Tibial artery (tissue), 4 donors: ENCODE results near the gene SORCS3.
A peak's percentile ranks its signal among the peaks of the same experiment; 100 is the strongest.

ENCODE experiments used
- DNase-seq, 2 donors: peaks; one replicate each; pipeline ENCODE4 v3.0.0-alpha.2; 2019
- H3K27ac ChIP-seq, 2 donors: fragments of 200-600 bp; sonication (generic) in 1 of 2; 1 replicate in 1 of 2; 2 replicates in 1 of 2; pipeline ENCODE4 v1.5.1; 2018 to 2019; ENCODE audit warnings: mild to moderate bottlenecking in 1 of 2
- H3K27me3 ChIP-seq, 2 donors: fragments of 200-600 bp; sonication (generic) in 1 of 2; one replicate each; pipeline versions ENCODE4 v1.5.1 to v1.6.0; 2016 to 2019
- H3K36me3 ChIP-seq, 3 donors: fragments of 200-600 bp; sonication (generic) in 2 of 3; one replicate each; pipeline ENCODE4 v1.5.1; 2016 to 2019; ENCODE audit warnings: mild to moderate bottlenecking in 2 of 3
- H3K4me1 ChIP-seq, 4 donors: fragments of 200-600 bp; sonication (generic) in 2 of 4; 1 replicate in 3 of 4; 2 replicates in 1 of 4; pipeline ENCODE4 v1.5.1; 2016 to 2019
- H3K4me3 ChIP-seq, 2 donors: fragments of 200-600 bp; sonication (generic) in 1 of 2; 1 replicate in 1 of 2; 2 replicates in 1 of 2; pipeline ENCODE4 v1.5.1; 2018 to 2019; ENCODE audit warnings: mild to moderate bottlenecking in 2 of 2
- H3K9me3 ChIP-seq, 3 donors: fragments of 200-600 bp; sonication (generic) in 1 of 3; one replicate each; pipeline ENCODE4 v1.5.1; 2016 to 2019
- intact Hi-C: fragments of 100-400 bp; cut with DNase I; formaldehyde crosslinking; loops from one replicate; pipeline ENCODE4 v1.15.0; 2023; ENCODE audit warnings: low total_unique reads
- TF ChIP-seq, protein P1 (sequence below), 2 experiments: fragments of 200-600 bp in 1 of 2; fragments of 450-650 bp in 1 of 2; IDR thresholded peaks; one replicate each; pipeline ENCODE4 v1.5.1; 2017 to 2019; ENCODE audit warnings: antibody characterized with exemption in 2 of 2, mild to moderate bottlenecking in 1 of 2, moderate library complexity in 1 of 2

The SORCS3 gene

DNA sequence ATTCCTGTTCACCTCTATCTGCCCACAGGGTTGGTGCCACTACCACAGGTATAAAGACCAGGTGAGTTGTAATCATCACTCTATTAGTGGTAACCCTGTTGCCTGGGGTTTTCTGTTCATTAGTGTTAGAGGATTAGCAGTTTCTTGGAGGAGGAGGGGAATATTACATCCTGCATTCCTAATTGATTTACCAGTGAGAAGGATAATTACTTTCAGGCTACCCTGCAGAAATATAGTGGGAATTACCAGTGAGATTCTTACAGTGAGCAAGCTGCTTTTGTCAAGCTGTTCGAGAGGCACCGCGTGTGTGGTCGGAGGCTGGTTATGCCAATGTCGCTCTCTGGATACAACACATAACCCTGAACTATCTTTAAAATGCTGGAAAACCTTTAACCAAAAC lies 280.7 kb downstream of the SORCS3 start:
- TF ChIP-seq, protein P1, sequence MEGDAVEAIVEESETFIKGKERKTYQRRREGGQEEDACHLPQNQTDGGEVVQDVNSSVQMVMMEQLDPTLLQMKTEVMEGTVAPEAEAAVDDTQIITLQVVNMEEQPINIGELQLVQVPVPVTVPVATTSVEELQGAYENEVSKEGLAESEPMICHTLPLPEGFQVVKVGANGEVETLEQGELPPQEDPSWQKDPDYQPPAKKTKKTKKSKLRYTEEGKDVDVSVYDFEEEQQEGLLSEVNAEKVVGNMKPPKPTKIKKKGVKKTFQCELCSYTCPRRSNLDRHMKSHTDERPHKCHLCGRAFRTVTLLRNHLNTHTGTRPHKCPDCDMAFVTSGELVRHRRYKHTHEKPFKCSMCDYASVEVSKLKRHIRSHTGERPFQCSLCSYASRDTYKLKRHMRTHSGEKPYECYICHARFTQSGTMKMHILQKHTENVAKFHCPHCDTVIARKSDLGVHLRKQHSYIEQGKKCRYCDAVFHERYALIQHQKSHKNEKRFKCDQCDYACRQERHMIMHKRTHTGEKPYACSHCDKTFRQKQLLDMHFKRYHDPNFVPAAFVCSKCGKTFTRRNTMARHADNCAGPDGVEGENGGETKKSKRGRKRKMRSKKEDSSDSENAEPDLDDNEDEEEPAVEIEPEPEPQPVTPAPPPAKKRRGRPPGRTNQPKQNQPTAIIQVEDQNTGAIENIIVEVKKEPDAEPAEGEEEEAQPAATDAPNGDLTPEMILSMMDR (IDR thresholded peaks at IDR 0.05), result no peak
- Histone ChIP-seq H3K27me3 (no peaks in the 10 kb centered on the region), H3K9me3 (no peaks in the 10 kb centered on the region), H3K36me3 (no peaks in the 10 kb centered on the region), H3K27ac (no peak overlapping the region), H3K4me1 (no peaks in the 10 kb centered on the region), H3K4me3 (no peak overlapping the region)
- intact Hi-C loops, result loop anchor here (10.0 kb wide), 1 partner anchor 517 kb away; no protein-coding TSS in a partner anchor
- DNase-seq, result no peak

DNA sequence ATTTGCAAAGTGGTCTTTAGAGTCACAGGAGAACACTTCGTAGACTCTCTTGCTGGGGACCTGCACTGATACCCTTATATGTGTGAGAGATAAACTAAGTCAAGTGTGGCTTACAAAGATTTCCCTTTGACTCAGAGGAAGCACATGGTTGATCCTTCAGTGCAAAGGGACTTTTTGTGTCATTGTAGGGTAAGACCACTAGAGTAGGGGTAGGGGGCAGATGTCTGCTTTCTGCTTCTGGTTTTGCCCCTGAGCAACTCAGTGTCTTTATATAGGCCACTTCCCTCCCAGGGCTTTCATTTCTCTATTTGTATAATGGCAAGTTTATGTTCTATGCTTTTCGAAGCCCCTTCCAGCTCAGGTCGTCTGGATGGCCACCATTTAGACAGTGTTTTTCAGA lies 281.7 kb downstream of the SORCS3 start:
- Histone ChIP-seq H3K36me3 (no peaks in the 10 kb centered on the region), H3K27me3 (no peaks in the 10 kb centered on the region), H3K4me1 (no peaks in the 10 kb centered on the region), H3K9me3 (no peaks in the 10 kb centered on the region), H3K27ac (no peak overlapping the region), H3K4me3 (no peak overlapping the region)
- DNase-seq, result no peak
- intact Hi-C loops, result loop anchor here (10.0 kb wide), 1 partner anchor 518 kb away; no protein-coding TSS in a partner anchor
- TF ChIP-seq, protein P1 (IDR thresholded peaks at IDR 0.05), result no peak

DNA sequence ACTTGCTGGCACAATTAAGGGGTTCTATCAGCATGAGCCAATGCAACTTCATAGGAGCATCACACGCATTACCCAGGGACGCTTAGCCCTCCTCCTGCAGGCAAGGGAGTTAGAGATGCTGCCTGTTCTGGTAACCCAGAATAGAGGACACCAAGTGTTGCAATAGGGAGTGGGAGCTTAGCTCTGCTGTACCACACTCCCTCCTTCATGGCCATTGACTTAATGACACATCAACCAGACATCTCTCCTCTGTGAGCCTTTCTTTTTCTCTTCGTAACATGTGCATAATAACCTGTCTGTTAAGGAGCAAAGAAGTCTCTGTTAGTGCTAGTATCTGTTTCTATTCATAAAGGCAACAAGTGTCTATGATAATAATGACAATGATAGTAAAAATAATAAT lies 282.4 kb downstream of the SORCS3 start:
- Histone ChIP-seq H3K9me3 (no peaks in the 10 kb centered on the region), H3K36me3 (no peaks in the 10 kb centered on the region), H3K4me1 (no peaks in the 10 kb centered on the region), H3K4me3 (no peak overlapping the region), H3K27me3 (no peaks in the 10 kb centered on the region), H3K27ac (no peak overlapping the region)
- TF ChIP-seq, protein P1 (IDR thresholded peaks at IDR 0.05), result no peak
- DNase-seq, result no peak
- intact Hi-C loops, result loop anchor here (10.0 kb wide), 1 partner anchor 519 kb away; no protein-coding TSS in a partner anchor

DNA sequence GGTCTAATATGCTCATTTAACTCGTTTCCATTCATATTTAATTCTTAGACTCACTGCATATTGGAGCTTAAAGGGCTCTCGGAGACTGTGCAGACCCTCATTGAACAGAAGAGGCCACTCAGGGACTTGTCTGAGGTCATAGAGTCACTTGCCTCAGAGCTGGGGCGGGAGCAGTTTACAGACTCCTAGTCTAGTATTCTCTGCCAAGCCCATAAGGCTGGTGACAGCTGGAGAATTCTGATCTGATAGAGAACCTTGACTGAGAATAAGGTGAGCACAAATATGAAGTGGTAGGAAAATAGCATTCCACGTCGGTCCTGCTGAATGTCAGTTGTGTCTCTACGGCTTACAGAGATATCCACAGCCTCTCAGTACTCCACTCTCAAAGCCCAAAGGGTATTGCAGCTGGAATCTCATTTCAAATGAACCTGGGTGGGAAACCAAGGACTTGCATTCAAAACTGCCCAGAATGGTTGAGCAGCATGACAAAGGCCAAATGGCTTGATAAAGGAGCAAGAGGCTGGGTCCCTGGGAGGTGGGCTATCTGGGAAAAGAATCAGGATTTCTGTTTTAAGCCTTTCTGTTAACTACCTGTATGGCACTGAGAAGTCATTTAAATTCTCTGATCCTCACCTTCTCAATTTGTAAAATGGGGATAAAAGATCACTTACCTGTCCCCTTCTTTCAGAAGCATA lies 283.2 kb downstream of the SORCS3 start:
- H3K27me3 ChIP-seq, result no peaks in the 10 kb centered on the region
- H3K4me3 ChIP-seq, result no peak overlapping the region
- no peaks in the 10 kb centered on the region for H3K9me3 ChIP-seq
- TF ChIP-seq, protein P1 (IDR thresholded peaks at IDR 0.05), result no peak
- H3K4me1 ChIP-seq, result no peaks in the 10 kb centered on the region
- intact Hi-C loops, result loop anchor here (10.0 kb wide), 1 partner anchor 519 kb away; no protein-coding TSS in a partner anchor
- H3K36me3 ChIP-seq, result no peaks in the 10 kb centered on the region
- H3K27ac ChIP-seq, result no peak overlapping the region
- no peak for DNase-seq

DNA sequence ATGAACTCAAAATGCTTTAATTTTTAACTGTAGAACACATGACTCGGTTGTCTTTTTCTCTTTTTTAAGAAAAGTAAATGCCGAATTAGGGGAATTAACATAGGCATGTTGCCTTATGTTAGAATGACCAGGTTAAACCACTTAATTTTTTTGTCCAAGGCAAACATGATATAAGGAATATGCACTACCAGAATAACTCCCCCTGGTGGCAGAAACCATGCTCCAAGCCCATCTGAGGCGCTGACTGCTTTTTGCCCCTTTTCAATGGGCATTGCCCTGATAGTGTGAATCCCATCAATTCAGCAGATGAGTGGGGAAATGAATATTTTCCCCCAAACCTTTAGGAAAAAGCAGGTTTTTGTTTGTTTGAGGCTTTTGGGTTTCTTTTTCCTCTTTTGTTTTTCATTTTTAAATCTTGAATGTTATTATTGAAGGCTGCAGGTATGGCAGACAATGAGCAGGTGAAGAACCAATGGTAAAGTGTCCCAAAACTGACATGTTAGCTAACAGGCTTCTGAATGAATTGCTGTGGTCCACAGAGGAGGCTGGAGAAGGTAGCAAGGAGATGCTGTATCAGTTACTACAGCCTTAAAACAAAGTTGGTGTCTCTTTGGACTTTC lies 284.3 kb downstream of the SORCS3 start:
- DNase-seq, result no peak
- Histone ChIP-seq H3K27me3 (no peaks in the 10 kb centered on the region), H3K4me3 (no peak overlapping the region), H3K9me3 (no peaks in the 10 kb centered on the region), H3K27ac (no peak overlapping the region), H3K4me1 (no peaks in the 10 kb centered on the region), H3K36me3 (no peaks in the 10 kb centered on the region)
- TF ChIP-seq, protein P1 (IDR thresholded peaks at IDR 0.05), result peak in 1 of 2 experiments; percentile 34
- intact Hi-C loops, result loop anchor here (10.0 kb wide), 1 partner anchor 521 kb away; no protein-coding TSS in a partner anchor
